ENCODE results near the gene ZNF324B.
"Not testable (repeated sequence)": the region's sequence is repeated elsewhere in the genome, so short reads cannot be mapped to it uniquely, and the experiment has no call there.

ZNF324B gene

DNA sequence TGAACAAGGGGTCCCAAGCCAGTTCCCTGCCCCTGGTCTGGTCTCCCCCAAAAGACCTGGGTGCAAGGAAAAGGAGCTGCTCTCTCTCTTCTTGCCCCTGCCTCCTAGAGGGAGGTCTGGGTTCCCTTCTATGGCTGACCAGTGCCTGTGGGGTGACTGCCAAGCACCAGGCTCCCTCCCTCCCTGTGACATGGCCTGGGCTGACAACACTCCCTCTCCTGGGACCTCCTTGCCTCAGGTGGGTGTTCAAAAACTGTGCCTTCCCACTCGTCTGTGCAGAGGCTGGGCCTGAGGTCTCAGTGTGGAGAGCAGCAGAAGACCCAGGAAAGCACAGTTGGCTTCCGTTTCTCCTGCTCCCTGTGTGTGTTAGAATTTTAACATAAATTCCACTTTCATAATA, 29.4 kb downstream of the ZNF324B start:
- no peak for DNase-seq

DNA sequence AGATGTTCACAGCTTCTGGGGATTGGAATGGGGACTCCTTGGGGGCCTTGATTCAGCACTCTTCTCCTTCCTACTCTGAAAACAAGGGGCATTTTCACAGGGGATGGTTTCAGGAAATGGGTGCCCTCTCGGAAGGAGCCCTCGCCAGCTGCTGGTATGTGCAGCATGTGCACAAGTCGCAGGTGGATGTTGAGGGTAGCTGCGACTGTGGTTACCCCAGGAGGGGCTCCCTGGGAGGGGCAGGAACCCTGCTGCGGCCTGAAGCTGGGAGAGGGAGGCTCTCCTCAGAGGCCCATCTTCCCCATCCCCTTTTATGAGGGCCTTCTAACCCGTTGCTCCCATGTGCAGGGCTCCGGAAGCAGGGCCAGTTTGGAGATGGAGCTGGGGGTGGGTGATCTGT, 30.9 kb downstream of the ZNF324B start:
- DNase-seq, result no peak

DNA sequence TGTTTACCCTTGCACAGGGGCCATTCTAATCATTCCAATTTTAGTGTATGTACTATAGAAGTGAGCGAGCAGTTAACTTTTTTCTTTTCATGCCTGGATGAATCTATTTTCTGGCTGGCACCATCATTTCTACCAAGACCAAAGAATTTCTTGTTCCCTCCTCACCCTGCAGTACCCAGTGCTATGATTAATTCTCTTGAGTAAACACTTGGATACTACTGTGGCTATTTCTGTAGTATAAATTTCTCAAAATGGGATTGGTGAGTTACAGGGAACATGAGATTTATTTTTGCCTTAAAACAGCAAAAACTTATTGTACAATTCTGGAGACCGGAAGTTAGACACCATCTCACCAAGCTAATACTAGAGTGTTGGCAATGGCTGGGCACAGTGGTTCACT, 32.4 kb downstream of the ZNF324B start:
- no peak for DNase-seq

DNA sequence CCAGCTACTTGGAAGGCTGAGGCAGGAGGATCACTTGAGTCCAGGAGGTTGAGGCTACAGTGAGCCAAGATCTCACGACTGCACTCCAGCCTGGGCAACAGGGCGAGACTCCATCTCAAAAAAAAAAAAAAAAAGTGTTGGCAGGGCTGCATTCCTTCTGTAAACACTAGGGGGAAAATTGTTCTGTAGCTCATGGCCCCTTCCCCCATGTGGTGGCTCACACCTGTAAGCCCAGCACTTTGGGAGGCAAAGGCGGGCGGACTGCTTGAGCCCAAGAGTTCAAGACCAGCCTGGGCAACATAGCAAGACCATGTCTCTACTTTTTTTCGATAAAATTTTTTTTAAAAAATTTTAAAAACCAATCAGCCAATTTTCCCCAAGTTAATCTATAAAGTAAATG, 32.9 kb downstream of the ZNF324B start:
- DNase-seq, result not testable (repeated sequence)

DNA sequence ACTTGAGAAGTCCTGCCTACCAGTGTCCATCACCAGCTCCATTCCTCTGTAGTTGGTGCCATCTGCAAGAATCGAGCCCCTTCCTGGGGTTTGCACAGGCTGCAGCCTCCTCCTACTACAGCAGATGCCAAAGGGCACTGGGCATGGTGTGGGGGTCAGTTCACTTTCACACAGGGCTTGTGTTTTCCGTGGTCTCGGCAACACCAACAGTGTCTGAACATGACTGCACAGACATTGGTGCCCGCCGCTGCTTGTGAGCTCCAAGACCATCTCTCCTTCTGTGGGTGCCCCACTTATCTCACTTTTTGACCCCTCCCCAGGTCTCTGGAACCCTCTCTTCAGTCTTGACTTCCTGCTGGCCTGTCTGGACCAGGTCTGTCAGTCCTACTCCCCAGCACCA, 40.0 kb downstream of the ZNF324B start:
- DNase-seq, result no peak

DNA sequence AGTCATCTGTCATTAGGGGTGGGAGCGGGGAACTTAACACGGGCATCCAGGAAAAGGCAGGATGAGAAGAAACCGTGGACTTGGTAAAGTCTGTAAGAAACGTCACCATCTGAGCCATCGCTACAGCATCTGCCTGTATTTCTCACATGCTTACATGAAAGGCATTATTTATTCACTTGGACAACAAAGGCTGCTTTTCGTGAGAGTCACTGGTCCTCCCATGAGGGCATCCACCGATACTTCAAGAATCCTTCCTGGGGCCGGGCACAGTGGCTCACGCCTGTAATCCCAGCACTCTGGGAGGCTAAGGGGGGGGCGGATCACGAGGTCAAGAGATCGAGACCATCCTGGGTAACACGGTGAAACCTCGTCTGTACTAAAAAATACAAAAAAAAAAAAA, 40.8 kb downstream of the ZNF324B start:
- no peak for DNase-seq

DNA sequence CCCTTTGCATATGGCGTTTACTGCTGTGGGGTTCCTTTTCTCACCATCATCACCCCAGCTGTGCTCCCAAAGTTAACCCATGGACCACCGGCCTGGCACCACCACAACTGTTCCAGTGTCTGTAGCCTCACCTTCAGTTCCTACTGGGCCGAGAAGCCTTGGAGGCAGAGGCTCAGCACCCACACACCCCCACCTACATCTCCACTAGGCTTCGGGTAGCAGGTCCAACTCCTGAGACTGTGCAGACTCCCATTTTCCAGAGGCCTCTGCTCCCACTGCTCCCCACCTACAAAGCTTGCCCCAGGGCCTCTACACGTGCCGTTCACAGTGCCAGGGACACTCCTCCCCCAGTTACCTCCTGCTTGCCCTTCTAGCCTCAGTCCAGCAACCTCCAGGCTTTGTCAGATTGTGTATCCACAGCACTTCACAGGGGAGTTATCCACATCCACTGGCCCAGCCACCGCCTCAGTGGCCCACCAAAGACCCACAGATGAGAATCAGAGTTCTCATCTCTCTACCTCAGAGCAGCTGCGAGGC, 46.3 kb downstream of the ZNF324B start:
- DNase-seq, result no peak

DNA sequence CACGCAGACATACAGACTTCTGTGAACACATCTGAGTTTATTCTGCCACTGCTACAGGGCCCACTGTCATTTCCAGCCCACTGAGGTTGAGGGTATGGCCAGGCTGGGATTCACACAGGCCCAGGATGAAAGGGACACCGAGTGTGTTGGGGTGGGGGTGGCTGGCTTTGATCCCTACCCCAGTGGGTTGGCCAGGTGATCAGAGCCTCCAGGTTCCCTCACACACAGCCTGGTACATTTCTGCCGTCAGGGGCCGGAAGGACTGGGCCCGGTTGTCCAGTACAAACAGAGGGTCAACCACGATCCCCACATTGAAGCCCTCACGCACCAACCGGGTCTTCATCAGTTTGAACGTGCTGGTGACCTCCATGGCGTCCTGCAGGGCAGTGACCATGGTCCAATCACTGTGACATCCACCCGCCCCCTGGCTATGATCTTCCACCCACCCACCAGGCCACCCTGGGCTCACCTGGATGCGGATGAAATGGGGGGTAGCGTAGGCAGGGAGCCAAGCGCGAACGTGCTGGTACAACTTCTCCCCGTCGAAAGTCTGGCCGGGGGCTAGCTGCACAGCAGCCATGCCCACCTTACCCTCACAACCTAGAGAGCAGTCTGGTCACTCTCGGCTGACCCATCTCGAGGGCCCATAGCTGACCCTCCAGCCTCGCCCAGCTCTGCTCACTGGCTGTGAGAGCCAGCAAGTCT, 47.0 kb downstream of the ZNF324B start:
- no peak for DNase-seq

DNA sequence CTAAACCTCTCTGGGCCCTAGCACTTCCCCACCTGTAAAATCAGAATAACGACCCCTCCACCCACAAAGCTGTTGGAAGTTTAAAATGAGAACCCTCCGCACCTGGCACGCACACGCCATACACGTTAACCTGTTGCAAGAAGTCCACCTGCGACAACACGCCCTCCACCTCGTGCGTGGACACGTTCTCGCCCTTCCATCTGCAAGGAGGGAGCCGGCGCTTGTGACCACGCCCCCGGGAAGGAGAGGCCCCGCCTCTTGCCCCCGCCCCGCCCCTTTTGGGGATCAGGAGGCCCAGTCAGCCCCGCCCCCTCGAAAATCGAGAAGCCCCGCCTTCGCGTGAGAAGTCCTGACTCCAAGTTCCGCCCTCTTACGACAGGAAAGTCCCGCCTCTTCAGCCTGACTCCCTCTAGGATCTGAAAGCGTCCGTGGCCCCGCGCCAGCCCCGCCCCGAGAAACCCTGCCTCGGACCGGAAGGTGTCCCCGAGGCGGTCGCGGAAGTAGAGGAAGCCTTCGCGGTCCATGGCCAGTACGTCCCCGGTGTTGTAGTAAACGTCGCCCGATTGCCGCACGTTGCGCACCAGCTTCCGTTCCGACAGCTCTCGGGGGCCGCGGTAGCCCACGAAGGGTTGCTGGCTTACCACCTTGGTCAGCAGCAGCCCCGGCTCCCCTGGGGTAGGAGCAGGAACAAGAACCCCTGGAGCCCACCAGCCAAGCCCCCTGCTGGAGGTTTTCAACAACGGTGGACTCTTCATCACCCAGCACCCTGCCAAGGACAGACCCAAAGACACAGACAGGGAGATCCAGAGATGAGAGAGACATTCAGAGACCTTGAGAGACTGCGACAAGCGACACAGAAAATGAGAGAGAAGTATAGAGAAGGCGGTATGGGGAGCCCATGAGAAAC, 47.9 kb downstream of the ZNF324B start:
- DNase-seq, result peak; percentile 88 to 95

DNA sequence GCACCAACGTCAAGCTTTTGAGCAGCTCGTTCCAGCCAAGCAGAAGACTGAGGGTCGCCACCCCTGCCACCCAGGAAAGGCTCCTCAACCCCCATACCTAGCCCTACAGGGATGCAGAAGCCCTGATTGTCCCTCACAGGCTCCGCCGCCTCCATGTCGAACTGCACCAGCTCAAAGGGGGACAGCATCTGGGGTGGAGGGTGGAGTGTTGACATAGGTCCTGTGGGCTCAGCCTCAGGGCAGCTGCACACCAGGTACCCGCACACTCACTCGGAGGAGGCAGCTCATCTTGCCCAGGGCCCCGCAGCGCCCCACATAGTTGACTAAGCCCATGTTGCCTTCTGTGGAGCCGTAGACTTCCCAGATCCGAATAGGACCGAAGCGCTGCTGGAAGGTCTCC, 48.8 kb downstream of the ZNF324B start:
- no peak for DNase-seq

Data from SW 1271 (cell line).